HG02678 (cell line): Measurements from ENCODE around the gene CDK14.
"Not testable (repeated sequence)": the region's sequence is repeated elsewhere in the genome, so short reads cannot be mapped to it uniquely, and the experiment has no call there.

Experiments
- ATAC-seq: cut with Tn5 transposase; IDR thresholded peaks from one replicate; pipeline ENCODE4 v1.9.1; 2021; ENCODE audit warnings: mild to moderate bottlenecking, moderate library complexity; ENCODE audit not compliant: unreplicated experiment

CDK14 gene

DNA sequence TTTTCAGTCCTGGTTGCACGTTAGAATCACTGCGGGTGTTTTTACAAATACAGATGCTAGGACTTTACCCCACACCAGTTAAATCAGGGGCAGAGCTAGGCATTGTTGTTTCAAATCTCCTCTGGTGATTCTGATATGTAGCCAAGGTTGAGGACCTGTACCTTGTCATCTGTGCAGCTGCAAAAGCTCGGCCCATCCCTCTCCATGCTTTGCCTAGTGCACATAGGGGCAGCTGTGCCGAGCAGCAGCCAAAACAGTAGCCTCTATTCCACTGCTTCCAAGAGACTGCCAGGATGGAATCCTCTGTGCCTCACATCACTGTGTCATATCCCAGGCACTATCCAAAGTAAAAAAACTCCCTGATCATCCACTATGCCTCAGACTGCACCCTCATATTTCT is 181.3 kb downstream of the CDK14 start:
- ATAC-seq: peak; percentile 38

DNA sequence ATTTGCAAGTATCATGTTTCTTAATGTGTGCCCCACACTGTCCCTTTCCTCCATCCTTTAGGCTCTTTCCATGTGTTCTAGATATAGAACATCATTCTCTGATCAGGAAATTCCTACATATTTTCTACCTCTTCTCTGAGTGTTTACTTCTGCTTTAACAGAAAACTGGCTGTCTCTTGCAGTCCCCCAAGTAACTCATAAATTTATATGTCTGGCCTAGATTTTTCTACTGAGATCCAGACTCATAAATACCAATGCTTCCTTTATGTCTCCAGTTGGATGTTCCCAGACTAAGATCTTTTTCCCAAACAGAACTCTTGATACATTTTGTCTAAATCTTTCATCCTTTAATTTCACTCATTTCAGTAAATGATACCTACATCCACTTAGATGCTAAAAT is 181.8 kb downstream of the CDK14 start:
- ATAC-seq: no peak

DNA sequence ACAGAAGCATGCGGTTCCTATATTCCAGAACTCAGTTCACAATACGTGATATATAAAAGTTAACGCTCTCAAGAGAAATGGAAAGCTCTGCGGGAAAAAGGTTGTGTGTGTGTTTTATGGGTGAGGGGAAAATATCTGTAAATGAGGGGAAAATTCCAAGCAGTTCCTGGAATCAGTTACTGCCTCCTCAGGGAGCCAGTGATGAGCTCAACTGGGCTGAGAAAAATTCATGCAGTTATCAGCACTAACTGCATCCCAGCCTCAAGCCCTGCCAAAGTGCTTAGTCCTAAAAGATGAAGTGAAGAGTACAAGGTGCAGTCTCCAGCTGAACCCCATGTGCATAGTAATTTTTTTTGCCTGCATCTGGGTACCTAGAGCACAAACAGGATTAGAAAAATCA is 191.9 kb downstream of the CDK14 start:
- no peak for ATAC-seq

DNA sequence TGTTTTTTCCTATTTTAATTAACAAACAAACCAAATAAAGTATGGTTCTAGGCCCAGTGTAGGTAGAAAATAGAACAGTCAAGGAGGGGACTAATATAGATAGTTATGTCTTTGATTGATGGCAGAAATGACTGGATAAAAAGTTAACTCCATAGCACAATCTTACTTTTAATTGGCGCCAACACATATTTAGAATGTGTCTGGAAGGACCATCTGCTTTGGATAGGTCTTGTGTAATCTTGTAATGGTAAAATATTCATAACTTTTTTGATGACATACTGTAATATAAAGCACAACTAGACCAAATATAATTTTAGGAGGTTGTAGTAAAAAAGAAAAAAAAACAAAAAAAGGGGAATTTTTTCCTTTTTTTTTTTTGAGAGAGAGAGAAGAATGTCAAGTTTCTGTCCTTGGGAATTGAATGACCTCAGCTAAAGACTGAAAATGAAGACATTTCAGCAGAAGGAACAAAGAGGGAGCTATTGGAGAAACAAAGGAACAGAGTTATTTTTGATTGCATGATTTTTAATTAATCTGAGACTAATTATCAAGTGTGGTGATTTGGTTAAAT is 193.7 kb downstream of the CDK14 start:
- ATAC-seq: no peak

DNA sequence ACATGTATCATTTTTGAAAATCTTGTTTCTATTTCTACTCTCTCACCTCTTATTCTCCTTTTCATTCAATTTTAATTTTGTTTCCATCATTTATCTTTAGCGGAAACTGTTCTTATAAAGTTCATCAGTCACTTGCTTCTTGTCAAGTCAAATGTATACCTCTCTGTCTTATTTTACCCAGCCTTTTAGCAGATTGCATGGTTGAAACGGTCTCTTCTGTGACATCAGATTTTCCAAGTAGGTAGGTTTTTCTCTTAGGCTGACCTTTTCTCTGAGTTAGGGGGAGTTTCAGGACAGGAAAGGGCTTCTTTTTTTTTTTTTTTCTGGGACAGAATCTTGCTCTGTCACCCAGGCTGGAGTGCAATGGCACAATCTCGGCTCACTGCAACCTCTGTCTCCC is 195.5 kb downstream of the CDK14 start:
- no peak for ATAC-seq

DNA sequence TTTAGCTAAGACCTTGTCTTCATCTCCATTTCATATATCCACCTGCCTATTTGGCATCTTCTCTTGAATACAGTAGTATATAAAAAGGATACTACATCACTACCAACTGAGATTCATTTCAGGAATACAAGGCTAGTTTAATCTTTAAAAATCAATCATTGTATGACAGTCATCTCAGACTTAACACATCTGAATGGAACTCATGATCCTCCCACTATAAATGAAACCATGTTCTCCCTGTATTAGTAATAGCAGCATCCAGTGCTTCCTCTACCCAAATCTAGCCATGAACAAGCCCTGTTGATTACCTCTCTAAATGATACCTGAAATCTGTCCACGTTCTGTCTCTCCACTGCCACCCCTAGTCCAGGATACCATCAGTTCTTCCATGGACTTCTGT is 196.2 kb downstream of the CDK14 start:
- no peak for ATAC-seq

DNA sequence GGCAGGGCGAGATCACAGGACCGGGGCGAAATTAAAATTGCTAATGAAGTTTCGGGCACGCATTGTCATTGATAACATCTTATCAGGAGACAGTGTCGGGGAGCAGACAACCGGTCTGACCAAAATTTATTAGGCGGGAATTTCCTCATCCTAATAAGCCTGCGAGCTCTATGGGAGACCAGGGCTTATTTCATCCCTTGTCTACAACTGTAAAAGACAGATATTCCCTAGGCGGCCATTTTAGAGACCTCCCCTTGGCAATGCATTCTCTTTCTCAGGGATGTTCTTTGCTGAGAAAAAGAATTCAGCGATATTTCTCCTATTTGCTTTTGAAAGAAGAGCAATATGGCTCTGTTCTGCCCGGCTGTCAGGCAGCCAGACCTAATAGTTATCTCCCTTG is 198.1 kb downstream of the CDK14 start:
- not testable (repeated sequence) for ATAC-seq

DNA sequence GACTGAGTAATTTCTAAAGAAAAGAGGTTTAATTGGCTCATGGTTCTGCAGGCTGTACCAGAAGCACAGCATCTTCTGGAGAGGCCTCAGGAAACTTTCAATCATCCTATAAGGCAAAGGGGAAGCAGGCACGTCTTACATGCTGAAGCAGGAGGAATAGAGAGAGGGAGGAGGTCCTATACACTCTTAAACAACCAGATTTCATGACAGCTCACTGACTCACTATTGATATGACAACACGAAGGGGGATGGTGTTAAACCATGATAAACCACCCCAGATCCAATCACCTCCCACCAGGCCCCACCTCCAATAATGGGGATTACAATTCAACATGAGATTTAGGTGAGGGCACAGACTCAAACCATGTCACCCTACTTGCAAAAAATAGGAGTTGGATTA is 201.5 kb downstream of the CDK14 start:
- no peak for ATAC-seq

DNA sequence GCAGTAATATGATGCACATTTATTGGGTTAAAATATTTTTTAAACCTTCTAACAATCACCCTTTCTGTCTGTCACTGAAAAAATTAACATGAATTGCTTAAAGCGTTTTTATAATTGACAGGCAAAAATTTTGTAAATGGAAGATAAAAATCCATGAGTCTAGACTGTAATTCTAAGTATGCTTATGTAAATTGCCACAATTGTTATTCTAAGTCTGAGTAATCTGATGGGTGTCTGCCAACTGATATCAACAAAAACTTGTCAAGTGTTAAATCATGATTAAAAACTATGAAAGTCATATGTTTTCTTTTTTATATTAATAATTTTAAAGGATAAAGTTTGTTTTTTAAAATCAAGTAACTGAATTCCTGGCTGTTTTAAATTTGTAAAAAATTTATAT is 208.2 kb downstream of the CDK14 start:
- ATAC-seq: no peak

DNA sequence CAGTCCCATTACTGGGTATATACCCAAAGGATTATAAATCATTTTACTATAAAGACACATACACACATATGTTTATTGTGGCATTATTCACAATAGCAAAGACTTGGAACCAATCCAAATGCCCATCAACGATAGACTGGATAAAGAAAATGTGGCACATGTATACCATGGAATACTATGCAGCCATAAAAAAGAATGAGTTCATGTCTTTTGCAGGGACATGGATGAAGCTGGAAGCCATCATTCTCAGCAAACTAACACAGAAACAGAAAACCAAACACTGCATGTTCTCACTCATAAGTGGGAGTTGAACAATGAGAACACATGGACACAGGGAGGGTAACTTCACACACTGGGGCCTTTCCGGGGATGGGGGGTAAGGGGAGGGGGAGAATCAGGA is 219.4 kb downstream of the CDK14 start:
- ATAC-seq: not testable (repeated sequence)

DNA sequence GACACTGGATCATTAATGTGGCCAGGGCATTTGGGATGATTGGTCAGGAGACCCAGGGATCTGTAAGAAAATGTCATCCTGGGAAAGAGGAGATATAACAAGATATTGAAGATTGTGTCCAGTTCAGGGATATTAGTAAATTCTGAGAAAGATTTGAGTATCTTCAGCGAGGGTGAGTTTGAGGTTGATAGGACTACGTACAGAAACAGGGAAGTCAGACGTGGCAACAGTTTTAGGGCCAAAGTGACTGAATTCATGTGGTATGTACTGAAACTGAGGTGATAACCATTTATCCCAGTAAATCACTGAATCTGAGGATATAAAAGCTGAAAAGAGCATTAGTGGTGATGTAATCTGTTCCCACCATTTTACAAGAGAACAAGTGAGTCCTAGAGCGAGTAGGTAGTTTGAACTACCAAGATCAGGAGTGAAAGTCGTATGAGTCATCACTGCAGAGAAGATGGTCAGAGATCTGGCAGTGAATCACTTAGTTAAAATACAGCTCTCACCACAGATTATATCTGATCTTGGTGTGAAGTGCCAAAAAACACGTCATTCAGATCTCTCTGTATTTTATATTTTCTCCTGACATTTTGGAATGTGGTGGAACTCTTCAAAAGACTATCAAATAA is 220.5 kb downstream of the CDK14 start:
- ATAC-seq: peak; percentile 99

DNA sequence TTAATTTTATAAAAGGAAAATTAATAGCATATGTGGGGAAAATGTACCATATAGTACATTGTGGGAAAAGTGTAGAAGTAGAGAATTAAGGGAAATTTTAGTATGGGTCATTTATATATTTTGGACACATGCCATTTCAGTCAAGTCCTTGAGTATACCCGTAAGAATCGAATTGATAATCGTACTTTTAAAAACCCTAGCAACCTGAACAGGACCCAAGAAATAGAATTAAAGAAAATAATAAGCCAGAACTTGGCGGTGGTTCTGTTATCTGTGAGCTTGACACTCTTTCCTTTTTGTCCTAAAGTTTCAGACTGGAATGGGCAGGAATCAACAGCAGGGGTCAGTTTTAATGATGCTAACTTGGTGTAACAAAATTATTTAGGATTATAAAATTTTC is 221.0 kb downstream of the CDK14 start:
- ATAC-seq: no peak

DNA sequence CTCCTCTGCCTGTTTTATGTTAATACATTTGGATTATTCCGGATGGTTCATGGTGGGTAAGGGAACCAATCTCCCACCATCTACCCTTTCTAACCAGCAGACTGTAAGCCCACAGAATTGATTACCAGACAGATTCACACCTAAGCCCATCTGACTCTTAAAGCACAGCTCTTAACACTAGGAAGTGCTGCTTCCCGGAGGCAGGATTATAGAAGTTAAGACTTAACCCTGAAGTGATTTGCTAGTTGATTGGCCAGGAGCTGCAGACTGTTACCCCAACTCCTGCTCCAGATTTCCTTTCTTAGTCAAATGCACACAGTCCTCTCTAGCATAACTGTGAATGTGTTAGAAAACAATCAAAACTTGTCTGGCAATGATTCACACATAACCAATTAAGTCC is 221.7 kb downstream of the CDK14 start:
- no peak for ATAC-seq

DNA sequence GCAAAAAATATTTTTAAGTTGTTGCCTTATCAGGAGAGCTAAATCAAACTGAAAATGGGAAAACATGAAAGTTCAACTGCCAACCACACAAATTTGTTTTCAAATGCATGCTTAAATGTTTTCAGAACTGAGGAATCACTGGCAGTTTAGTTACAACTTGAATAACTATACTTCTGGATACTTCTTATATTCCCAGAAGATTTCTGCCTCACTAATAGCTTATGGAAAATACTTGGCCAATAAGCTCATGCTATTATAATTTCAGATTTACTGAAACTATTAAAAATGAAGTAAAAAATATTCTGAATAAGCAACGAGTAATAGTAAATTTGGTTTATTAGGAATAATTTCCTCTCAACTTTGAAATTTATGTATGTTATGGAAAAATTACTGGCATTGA is 222.2 kb downstream of the CDK14 start:
- no peak for ATAC-seq

DNA sequence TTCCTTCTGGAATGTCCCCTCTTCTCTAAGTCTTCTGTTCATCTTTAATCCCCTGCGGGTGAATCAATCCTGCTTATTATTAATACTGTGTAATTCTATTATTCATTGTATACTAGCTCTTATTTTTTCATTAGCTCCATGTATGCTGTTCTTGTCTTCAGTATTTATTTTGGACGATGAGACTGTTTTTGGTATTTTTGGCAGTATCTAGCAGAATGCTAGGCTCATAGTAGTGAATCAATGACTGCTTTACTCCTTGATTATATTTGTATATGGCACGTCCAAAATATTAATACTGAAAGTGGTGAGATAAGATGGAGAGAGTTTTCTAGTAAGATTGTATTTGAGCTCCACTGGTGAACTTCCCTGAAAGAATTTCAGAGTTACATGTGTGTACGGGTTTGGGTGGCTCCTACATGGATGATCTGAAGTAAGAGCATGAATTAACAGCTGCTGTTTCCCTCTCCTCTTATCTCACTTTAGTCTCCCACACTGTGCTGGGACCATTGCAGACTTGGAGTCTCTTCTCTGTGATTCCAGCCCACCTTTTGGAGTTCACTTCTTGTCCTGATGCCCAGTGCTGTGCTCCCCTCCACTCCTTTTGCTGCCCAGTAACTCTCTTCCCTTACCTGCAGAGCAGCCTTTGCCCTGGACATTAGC is 226.0 kb downstream of the CDK14 start:
- no peak for ATAC-seq

DNA sequence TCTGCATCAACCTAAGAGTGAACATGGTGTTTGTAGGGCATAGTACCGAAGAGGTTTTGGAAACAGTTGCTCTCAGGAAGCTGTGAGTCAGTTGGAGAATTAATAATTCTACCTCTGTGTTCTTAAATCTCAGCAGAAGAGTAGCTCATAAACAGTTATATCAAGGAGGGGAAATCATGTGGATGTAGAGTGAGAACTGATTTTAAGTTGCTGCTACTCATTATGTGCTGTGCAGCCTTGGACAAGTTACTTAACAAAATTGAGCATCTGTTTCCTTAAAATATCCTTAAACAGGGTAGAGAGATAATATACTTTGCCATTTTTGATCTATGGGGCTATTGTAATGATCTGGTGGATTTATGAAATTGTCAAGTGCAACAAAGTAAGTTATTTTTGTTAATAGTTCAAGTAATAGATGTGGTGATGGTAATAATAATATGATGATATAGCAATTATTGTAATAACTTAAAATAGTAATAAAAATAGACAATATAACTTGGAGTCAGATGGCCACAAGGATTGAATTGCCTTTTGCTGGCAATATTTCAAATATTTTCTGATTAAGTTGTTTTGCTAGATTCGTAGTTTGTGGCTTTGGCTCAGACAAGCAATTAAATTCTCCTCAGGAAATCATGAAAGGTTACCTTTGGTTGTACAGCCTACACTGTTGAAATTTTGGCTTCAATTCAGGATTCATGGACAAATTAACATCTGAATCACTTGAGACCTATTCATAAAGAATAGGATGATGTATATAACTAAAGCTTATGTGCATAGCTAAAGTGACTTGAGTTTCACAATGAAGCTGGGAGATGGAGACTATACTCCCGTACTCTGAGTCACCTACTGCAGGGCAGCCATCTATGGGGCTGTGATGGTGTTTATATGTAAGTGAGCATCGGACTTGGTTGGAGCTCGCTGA is 228.5 kb downstream of the CDK14 start:
- ATAC-seq: no peak

DNA sequence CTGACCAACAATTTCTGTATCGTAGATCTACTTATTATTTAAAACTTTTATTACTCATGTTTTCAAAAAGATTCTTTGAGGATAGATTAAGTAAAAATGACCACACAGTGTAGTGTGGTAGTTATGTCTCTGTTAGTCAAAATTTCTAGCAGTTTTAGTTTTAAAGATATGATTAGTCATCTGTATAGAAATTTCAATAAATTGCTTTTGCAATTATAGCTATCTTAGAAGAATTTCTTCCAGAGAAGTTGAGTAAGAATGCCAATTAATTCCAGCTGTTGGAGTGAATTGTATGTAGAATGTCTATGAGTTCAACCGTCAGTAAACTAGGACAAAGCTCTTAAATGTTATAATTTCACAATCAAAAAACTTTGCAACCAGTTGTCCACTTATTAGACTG is 229.7 kb downstream of the CDK14 start:
- no peak for ATAC-seq

DNA sequence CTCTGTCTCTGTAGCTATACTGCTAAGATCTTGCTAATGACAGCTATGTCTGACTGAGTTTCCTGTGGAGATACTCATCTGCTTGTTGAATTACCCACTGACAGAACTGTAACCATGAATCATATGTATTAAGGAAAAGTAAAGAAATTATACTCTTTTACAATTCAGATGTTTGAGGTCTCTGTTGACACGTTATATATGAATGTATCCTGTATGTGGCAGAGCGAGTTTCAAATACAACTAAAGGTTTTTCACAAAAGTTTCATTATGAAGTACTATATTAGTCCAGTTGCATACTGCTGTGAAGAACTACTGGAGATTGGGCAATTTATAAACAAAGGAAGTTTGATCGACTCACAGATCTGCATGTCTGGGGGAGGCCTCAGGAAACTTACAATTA is 232.5 kb downstream of the CDK14 start:
- no peak for ATAC-seq

DNA sequence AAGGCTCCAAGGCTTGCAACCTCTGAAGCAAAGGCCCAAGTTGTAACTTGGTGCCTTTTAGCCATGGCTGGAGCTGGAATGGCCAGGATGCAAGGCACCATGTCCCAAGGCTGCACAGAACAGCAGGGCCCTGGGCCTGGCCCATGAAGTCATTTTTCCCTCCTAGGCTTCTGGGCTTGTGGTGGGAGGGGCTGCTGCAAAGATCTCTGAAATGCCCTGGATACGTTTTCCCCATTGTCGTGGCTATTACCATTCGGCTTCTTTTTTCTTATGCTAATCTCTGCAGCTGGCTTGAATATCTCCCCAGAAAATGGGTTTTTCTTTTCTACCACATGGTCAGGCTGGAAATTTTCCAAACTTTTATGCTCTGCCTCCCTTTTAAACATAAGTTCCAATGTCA is 234.2 kb downstream of the CDK14 start:
- ATAC-seq: no peak

DNA sequence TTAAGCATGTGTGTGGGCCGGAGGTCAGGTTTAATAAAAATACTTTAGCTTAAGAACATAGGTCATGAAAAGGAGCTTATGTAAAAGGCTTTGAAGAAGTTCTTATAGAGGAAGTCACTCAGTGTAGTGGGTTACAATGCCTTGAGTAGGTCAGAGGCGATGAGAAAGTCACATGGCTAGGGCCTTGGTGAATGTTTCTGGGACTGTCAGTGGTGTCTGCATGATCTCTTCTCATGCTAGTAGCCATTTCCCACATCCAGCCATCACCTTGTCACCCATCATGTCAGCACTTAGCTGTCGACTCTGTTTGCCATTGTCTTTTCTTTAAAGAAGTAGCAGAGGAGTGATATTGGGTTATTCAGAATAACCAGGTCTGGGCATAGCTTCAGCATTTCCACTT is 236.6 kb downstream of the CDK14 start:
- ATAC-seq: no peak

DNA sequence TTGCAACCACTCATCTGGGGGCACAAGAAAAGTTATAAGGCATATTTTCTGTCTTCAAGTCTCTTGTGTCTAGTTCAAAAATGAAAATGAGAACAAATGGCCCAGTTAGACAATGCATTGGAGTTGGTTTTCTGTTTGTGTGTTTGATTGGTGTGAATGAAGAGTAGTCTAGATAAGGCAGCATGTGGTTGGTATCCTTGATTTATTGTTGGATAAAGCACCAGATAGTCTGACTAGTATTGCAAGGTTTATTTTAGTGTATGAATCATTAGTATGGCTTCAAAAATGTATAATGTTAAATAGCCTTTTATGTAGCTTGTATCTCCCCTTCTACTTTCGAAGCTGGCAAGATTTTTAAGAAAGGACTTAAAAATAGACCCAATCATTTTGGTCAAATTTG is 237.3 kb downstream of the CDK14 start:
- no peak for ATAC-seq

DNA sequence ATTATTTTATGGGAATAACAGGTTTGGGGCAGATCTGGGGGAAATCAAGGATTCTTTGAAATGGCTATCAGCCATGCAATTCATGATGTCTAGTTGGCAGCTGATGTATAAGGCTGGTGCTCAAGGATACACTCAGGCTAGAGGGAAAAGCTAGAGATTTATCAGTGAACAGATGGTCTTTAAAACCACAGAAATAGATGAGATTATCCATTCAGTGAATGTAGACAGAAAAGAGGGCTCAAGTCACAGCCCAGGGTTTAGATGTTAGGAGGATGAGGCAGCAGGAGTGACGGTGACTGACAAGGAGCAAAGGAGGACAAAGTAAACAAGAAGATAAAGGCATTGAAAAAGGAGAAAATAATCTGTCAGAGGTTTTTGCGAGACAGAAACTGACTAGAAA is 238.7 kb downstream of the CDK14 start:
- ATAC-seq: no peak
